IMR-90 (cell line): Measurements from ENCODE around the gene FAM110A.

Experiments
- CEBPB ChIP-seq: IDR thresholded peaks from 2 replicates; pipeline ENCODE4 v1.6.1; 2012; ENCODE audit warnings: low read depth, low read length, improper control_type of control experiment
- MAFK ChIP-seq: IDR thresholded peaks from 2 replicates; pipeline ENCODE4 v1.6.1; 2012; ENCODE audit warnings: low read depth, low read length, improper control_type of control experiment
- MAZ ChIP-seq: IDR thresholded peaks from 2 replicates; pipeline ENCODE4 v1.6.1; 2012; ENCODE audit warnings: low read depth, mild to moderate bottlenecking, low read length, improper control_type of control experiment, moderate library complexity, borderline replicate concordance
- MXI1 ChIP-seq: IDR thresholded peaks from 2 replicates; pipeline ENCODE4 v1.6.1; 2012; ENCODE audit warnings: low read depth, mild to moderate bottlenecking, low read length, moderate library complexity, borderline replicate concordance
- NFE2L2 ChIP-seq: fragments of 150-350 bp; IDR thresholded peaks from 2 replicates; pipeline ENCODE4 v1.6.1; 2016; ENCODE audit warnings: low read depth, mild to moderate bottlenecking, low read length
- POLR2A ChIP-seq: IDR thresholded peaks from 2 replicates; pipeline ENCODE4 v1.6.1; 2012; ENCODE audit warnings: mild to moderate bottlenecking, low read depth, low read length
- RAD21 ChIP-seq: IDR thresholded peaks from 2 replicates; pipeline ENCODE4 v1.6.1; 2012; ENCODE audit warnings: low read length, improper control_type of control experiment
- RFX5 ChIP-seq: IDR thresholded peaks from 2 replicates; pipeline ENCODE4 v1.8.0; 2012; ENCODE audit warnings: low read depth, mild to moderate bottlenecking, low read length, moderate library complexity
- SMC3 ChIP-seq: fragments of 150-350 bp; IDR thresholded peaks from 2 replicates; pipeline ENCODE4 v1.6.1; 2016; ENCODE audit warnings: low read depth, mild to moderate bottlenecking, antibody characterized with exemption, low read length, moderate library complexity
- TF ChIP-seq, protein P1 (sequence below): conservative IDR thresholded peaks from 2 replicates; pipeline ENCODE4 v1.5.1; 2012; ENCODE audit warnings: mild to moderate bottlenecking, low read depth, low read length, improper control_type of control experiment
- TF ChIP-seq, protein P2 (sequence below): fragments of 150-350 bp; IDR thresholded peaks from 2 replicates; pipeline ENCODE4 v1.6.1; 2016; ENCODE audit warnings: low read depth, mild to moderate bottlenecking, low read length, moderate library complexity, borderline replicate concordance
- TF ChIP-seq, protein P3 (sequence below): fragments of 150-350 bp; IDR thresholded peaks from 2 replicates; pipeline ENCODE4 v1.6.1; 2017; ENCODE audit warnings: mild to moderate bottlenecking, antibody characterized with exemption, low read length, low read depth

DNA sequence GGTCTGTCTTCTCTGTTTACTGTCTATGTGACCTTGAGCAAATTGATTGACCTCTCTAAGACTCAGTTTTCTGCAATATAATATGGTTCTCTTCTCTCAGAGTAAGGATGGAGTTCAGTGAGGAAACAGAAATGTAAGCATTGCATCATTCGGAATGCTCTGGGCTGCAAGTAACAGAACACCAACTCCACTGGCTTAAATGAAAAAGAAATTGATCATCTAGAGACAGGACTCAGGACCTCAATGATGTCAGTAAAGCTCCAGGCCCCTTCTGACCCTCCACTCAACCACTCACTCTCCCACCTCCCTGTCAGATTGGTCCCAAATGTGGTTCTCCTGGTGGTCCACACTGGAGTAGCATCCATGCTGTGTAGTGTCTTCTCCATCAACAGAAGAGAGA, 31.9 kb downstream of the FAM110A start:
- TF ChIP-seq RFX5: no peak
- no peak for TF ChIP-seq POLR2A
- no peak for TF ChIP-seq MAFK
- TF ChIP-seq, protein P1, sequence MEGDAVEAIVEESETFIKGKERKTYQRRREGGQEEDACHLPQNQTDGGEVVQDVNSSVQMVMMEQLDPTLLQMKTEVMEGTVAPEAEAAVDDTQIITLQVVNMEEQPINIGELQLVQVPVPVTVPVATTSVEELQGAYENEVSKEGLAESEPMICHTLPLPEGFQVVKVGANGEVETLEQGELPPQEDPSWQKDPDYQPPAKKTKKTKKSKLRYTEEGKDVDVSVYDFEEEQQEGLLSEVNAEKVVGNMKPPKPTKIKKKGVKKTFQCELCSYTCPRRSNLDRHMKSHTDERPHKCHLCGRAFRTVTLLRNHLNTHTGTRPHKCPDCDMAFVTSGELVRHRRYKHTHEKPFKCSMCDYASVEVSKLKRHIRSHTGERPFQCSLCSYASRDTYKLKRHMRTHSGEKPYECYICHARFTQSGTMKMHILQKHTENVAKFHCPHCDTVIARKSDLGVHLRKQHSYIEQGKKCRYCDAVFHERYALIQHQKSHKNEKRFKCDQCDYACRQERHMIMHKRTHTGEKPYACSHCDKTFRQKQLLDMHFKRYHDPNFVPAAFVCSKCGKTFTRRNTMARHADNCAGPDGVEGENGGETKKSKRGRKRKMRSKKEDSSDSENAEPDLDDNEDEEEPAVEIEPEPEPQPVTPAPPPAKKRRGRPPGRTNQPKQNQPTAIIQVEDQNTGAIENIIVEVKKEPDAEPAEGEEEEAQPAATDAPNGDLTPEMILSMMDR: no peak
- TF ChIP-seq NFE2L2: no peak
- no peak for TF ChIP-seq MXI1
- TF ChIP-seq MAZ: no peak
- TF ChIP-seq, protein P2, sequence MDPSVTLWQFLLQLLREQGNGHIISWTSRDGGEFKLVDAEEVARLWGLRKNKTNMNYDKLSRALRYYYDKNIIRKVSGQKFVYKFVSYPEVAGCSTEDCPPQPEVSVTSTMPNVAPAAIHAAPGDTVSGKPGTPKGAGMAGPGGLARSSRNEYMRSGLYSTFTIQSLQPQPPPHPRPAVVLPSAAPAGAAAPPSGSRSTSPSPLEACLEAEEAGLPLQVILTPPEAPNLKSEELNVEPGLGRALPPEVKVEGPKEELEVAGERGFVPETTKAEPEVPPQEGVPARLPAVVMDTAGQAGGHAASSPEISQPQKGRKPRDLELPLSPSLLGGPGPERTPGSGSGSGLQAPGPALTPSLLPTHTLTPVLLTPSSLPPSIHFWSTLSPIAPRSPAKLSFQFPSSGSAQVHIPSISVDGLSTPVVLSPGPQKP: no peak
- TF ChIP-seq, protein P3, sequence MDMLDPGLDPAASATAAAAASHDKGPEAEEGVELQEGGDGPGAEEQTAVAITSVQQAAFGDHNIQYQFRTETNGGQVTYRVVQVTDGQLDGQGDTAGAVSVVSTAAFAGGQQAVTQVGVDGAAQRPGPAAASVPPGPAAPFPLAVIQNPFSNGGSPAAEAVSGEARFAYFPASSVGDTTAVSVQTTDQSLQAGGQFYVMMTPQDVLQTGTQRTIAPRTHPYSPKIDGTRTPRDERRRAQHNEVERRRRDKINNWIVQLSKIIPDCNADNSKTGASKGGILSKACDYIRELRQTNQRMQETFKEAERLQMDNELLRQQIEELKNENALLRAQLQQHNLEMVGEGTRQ: no peak
- no peak for TF ChIP-seq SMC3
- no peak for TF ChIP-seq CEBPB
- no peak for TF ChIP-seq RAD21
